Fibroblast of lung (primary cell): Measurements from ENCODE around the gene RASSF4. TPM values are rescaled to one million over a fixed set of nuclear protein-coding genes. Genes with fewer than 3 reads are reported as not detected.

Source experiments
- DNase-seq, 2 donors: peaks; one replicate each; pipeline versions ENCODE4 v3.0.0 to v3.0.0-alpha.2; 2010; ENCODE audit warnings: low read depth in 2 of 2
- H2AFZ ChIP-seq: 2 replicates; pipeline ENCODE4 v1.5.1; 2012; ENCODE audit warnings: low read length, control low read depth, inconsistent platforms
- H3K27ac ChIP-seq: 2 replicates; pipeline ENCODE4 v1.5.1; 2011; ENCODE audit warnings: low read length, control low read depth; ENCODE audit not compliant: insufficient read depth
- H3K27me3 ChIP-seq: 2 replicates; pipeline ENCODE4 v1.5.1; 2011; ENCODE audit warnings: mild to moderate bottlenecking, low read length; ENCODE audit not compliant: control insufficient read depth, insufficient read depth
- H3K36me3 ChIP-seq: 2 replicates; pipeline ENCODE4 v1.5.1; 2011; ENCODE audit warnings: low read length; ENCODE audit not compliant: control insufficient read depth, insufficient read depth
- H3K4me1 ChIP-seq: 2 replicates; pipeline ENCODE4 v1.5.1; 2011; ENCODE audit warnings: low read length; ENCODE audit not compliant: control insufficient read depth, insufficient read depth; ENCODE audit errors: extremely low read depth
- H3K4me2 ChIP-seq: 2 replicates; pipeline ENCODE4 v1.5.1; 2011; ENCODE audit warnings: low read length, control low read depth; ENCODE audit not compliant: insufficient read depth; ENCODE audit errors: extremely low read depth
- H3K4me3 ChIP-seq, 4 experiments: fragments of 200-600 bp in 1 of 4; sonication (generic) in 1 of 4; replicated peaks in 1 of 4; 2 replicates each; pipeline ENCODE4 v1.5.1; 2011 to 2016; ENCODE audit warnings: low read length in 4 of 4, low read depth in 3 of 4, mild to moderate bottlenecking in 3 of 4, control low read depth in 2 of 4, inconsistent platforms in 1 of 4, mixed read lengths in 1 of 4; ENCODE audit not compliant: insufficient read depth in 1 of 4; ENCODE audit errors: control extremely low read depth in 1 of 4
- H3K79me2 ChIP-seq: 2 replicates; pipeline ENCODE4 v1.5.1; 2012; ENCODE audit warnings: mild to moderate bottlenecking, low read length, inconsistent platforms; ENCODE audit not compliant: control insufficient read depth, insufficient read depth
- H3K9ac ChIP-seq: 2 replicates; pipeline ENCODE4 v1.5.1; 2011; ENCODE audit warnings: mild to moderate bottlenecking, low read length, control low read depth; ENCODE audit not compliant: insufficient read depth
- H3K9me3 ChIP-seq: 2 replicates; pipeline ENCODE4 v1.5.1; 2012; ENCODE audit warnings: low read depth, low read length; ENCODE audit not compliant: control insufficient read depth, insufficient read depth
- H4K20me1 ChIP-seq: 2 replicates; pipeline ENCODE4 v1.5.1; 2011; ENCODE audit warnings: low read length; ENCODE audit not compliant: control insufficient read depth, insufficient read depth; ENCODE audit errors: extremely low read depth
- EZH2 ChIP-seq: IDR thresholded peaks from 2 replicates; pipeline ENCODE4 v1.5.1; 2012; ENCODE audit warnings: low read length, control low read depth, mild to moderate bottlenecking; ENCODE audit errors: missing control alignments
- polyA plus RNA-seq, 2 donors: library from polyadenylated mRNA; depleted of rRNA in 1 of 2; stranded (reverse) in 1 of 2; unstranded in 1 of 2; fragments of >200 nt; gene quantifications; 2 replicates each; pipeline ENCODE4 v1.2.1, GENCODE V29; 2011 to 2012; ENCODE audit warnings: missing spikeins in 1 of 2
- total RNA-seq: library from RNA; depleted of rRNA; stranded (reverse); fragments of >200 nt; gene quantifications from 2 replicates; pipeline ENCODE4 v1.2.1, GENCODE V29; 2014
- TF ChIP-seq, protein P1 (sequence below), 2 donors: IDR thresholded peaks in 1 of 2; conservative IDR thresholded peaks in 1 of 2; 1 replicate in 1 of 2; 2 replicates in 1 of 2; pipeline ENCODE4 v1.5.1; 2011 to 2012; ENCODE audit warnings: low read length in 2 of 2, control low read depth in 1 of 2, inconsistent platforms in 1 of 2, low read depth in 1 of 2, mild to moderate bottlenecking in 1 of 2

Gene RASSF4
- total and polyA plus RNA-seq, 2 donors (not counting 1 experiment from before 2014, with no cell fraction given), result 6.4 to 11.4 TPM

DNA sequence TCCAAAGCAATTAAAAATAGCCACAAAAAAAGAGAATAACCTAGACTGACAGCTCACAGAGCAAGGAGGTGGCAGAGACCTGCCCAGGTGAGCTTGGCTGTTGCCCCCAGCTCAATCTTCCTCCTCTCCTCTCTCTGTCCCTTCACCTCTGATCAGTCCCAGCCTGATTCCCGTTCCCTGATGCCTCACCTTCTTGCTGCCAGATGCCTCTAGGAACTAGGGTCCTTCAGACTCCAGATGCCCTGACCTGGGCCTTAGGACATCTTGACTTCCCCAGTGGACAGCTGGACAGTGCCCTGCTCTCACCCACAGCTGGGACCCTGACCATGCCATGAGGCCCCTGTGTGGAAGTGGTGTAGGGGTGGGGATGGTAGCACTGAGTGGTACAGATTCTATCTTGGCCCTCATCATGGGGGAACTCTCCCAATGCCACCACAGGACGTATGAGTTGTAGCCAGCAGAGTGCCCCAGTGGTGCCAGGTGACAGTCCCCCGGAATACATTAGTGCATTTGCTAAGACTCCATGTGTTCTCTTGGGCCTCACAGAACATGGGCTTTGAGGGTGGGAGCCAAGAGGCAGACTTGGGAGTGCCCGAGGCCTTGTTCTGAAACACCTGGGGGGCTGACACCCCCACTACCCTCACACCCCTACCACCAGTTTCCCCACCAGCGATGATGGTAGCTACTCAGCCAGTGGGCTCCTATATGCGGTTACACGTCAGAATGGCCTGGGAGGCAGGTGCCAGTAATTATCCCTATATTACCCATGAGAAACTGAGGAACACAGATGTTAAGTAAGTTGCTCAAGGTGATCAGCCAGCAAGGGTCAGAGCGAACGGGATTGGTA, 17.0 kb downstream of the RASSF4 start:
- H3K27me3 ChIP-seq, result no peaks in the 10 kb centered on the region
- H3K27ac ChIP-seq, result no peak overlapping the region
- peak overlapping the region; percentile 20 for H3K9ac ChIP-seq
- peaks cover 4% of the 10 kb centered on the region for H3K36me3 ChIP-seq
- DNase-seq, result no peak
- H3K79me2 ChIP-seq, result peaks cover 7% of the 10 kb centered on the region
- H2AFZ ChIP-seq, result no peak overlapping the region
- peaks cover 35% of the 10 kb centered on the region for H3K4me1 ChIP-seq
- no peaks in the 10 kb centered on the region for H4K20me1 ChIP-seq
- H3K4me3 ChIP-seq, result peak overlapping the region in 2 of 4 experiments; percentile 11 to 85
- H3K4me2 ChIP-seq, result peak overlapping the region; percentile 90
- no peaks in the 10 kb centered on the region for H3K9me3 ChIP-seq
- no peak for TF ChIP-seq EZH2
- TF ChIP-seq, protein P1, sequence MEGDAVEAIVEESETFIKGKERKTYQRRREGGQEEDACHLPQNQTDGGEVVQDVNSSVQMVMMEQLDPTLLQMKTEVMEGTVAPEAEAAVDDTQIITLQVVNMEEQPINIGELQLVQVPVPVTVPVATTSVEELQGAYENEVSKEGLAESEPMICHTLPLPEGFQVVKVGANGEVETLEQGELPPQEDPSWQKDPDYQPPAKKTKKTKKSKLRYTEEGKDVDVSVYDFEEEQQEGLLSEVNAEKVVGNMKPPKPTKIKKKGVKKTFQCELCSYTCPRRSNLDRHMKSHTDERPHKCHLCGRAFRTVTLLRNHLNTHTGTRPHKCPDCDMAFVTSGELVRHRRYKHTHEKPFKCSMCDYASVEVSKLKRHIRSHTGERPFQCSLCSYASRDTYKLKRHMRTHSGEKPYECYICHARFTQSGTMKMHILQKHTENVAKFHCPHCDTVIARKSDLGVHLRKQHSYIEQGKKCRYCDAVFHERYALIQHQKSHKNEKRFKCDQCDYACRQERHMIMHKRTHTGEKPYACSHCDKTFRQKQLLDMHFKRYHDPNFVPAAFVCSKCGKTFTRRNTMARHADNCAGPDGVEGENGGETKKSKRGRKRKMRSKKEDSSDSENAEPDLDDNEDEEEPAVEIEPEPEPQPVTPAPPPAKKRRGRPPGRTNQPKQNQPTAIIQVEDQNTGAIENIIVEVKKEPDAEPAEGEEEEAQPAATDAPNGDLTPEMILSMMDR (conservative IDR thresholded peaks at IDR 0.05 in 1 of 2, IDR thresholded peaks at IDR 0.05 in 1 of 2; ENCODE audit: low read depth in 1 of 2, low read length in 2 of 2), result no peak

- Histone ChIP-seq H3K4me3 (peak overlapping the region; percentile 43 to 85 (median 59)), H3K4me2 (peak overlapping the region; percentile 90), H3K9me3 (no peaks in the 10 kb centered on the region), H3K36me3 (peaks cover 4% of the 10 kb centered on the region), H3K9ac (peak overlapping the region; percentile 1), H2AFZ (no peak overlapping the region), H3K4me1 (peaks cover 42% of the 10 kb centered on the region), H3K79me2 (peaks cover 7% of the 10 kb centered on the region), H3K27me3 (no peaks in the 10 kb centered on the region), H3K27ac (peak overlapping the region; percentile 70), H4K20me1 (no peaks in the 10 kb centered on the region)
- TF ChIP-seq EZH2, result no peak
- TF ChIP-seq, protein P1 (conservative IDR thresholded peaks at IDR 0.05 in 1 of 2, IDR thresholded peaks at IDR 0.05 in 1 of 2; ENCODE audit: low read depth in 1 of 2, low read length in 2 of 2), result no peak
- no peak for DNase-seq
These were observed 17.9 kb downstream of the RASSF4 start for GRCh38 chr10:44977287-44978212.

DNA sequence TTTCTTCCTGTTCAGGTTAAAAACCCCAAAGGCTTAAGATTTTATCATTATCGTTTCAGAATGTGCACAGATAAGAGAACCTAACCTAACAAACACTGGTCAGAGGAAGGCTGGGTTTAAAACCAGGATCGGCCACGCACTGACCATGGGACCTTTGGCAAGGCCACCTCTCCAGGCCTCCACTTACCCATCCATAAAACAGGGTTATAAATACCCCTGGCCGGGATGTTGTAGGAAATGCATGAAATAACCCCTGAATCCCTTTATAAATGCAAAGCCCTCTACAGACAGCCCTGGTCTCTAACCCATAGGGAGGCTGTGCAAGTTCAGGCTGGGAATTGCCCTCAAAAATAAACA, 18.6 kb downstream of the RASSF4 start:
- Histone ChIP-seq H3K9me3 (no peaks in the 10 kb centered on the region), H3K9ac (peak overlapping the region; percentile 52), H3K27me3 (no peaks in the 10 kb centered on the region), H3K27ac (peak overlapping the region; percentile 70), H3K79me2 (peaks cover 7% of the 10 kb centered on the region), H4K20me1 (no peaks in the 10 kb centered on the region), H3K4me2 (peak overlapping the region; percentile 90), H3K4me1 (peaks cover 42% of the 10 kb centered on the region), H3K36me3 (peaks cover 4% of the 10 kb centered on the region), H3K4me3 (peak overlapping the region; percentile 43 to 85 (median 59)), H2AFZ (no peak overlapping the region)
- TF ChIP-seq, protein P1 (conservative IDR thresholded peaks at IDR 0.05 in 1 of 2, IDR thresholded peaks at IDR 0.05 in 1 of 2; ENCODE audit: low read depth in 1 of 2, low read length in 2 of 2), result no peak
- no peak for DNase-seq
